ENCODE data around the gene DNAJB1. TPM values are rescaled to one million over a fixed set of nuclear protein-coding genes. Genes with fewer than 3 reads are reported as not detected.
A peak's percentile ranks its signal among the peaks of the same experiment; 100 is the strongest.

Gene DNAJB1
- total and polyA plus RNA-seq, 4 donors = 72.2 to 171 (median 94.5) TPM

GRCh38 chr19:14561847-14562351, 43.7 kb upstream of the DNAJB1 start:
- ATAC-seq (ENCODE audit: insufficient read depth, low FRiP score) = no peak

GRCh38 chr19:14561249-14561648, 43.1 kb upstream of the DNAJB1 start:
- H3K4me3 ChIP-seq = no peak overlapping the region
- ATAC-seq (ENCODE audit: insufficient read depth, low FRiP score) (no peak), DNase-seq (no peak)
- 89 to 91% methylated on average over 8 of the region's 8 CpGs for WGBS, 2 donors
- H3K4me1 ChIP-seq (ENCODE audit: control insufficient read depth in 5 of 5, insufficient read depth in 5 of 5, low read length in 5 of 5) = peaks cover 0 to 18% (median 8%) of the 10 kb centered on the region in 5 donors
- no peak for TF ChIP-seq CTCF (IDR thresholded peaks at IDR 0.05; ENCODE audit: control extremely low read depth, extremely low read depth)
- H3K27ac ChIP-seq (ENCODE audit: low read depth in 1 of 2, low read length in 1 of 2) = peak overlapping the region in 1 of 2 donors; percentile 91
- no peaks in the 10 kb centered on the region for H3K9me3 ChIP-seq (ENCODE audit: control insufficient read depth in 4 of 4, insufficient read depth in 3 of 4, low read length in 3 of 4)
- H3K36me3 ChIP-seq (ENCODE audit: control insufficient read depth in 4 of 4, insufficient read depth in 4 of 4, low read length in 4 of 4) = peaks cover 0 to 27% (median 3%) of the 10 kb centered on the region in 4 donors
- H3K27me3 ChIP-seq (ENCODE audit: control insufficient read depth in 3 of 3, insufficient read depth in 3 of 3, low read length in 2 of 3) = no peaks in the 10 kb centered on the region
- H3K9ac ChIP-seq (ENCODE audit: insufficient read depth in 1 of 2, low read length in 2 of 2) = no peak overlapping the region

More at GRCh38 chr19:14561847-14562351, 43.7 kb upstream of the DNAJB1 start:
- H3K4me3 ChIP-seq = no peak overlapping the region
- peak overlapping the region in 1 of 2 donors; percentile 91 for H3K27ac ChIP-seq (ENCODE audit: low read depth in 1 of 2, low read length in 1 of 2)
- WGBS, 2 donors = 70 to 83% methylated on average over 21 to 22 of the region's 22 CpGs
- H3K4me1 ChIP-seq (ENCODE audit: control insufficient read depth in 5 of 5, insufficient read depth in 5 of 5, low read length in 5 of 5) = peaks cover 0 to 18% (median 8%) of the 10 kb centered on the region in 5 donors
- no peaks in the 10 kb centered on the region for H3K27me3 ChIP-seq (ENCODE audit: control insufficient read depth in 3 of 3, insufficient read depth in 3 of 3, low read length in 2 of 3)
- DNase-seq = no peak
- TF ChIP-seq CTCF (IDR thresholded peaks at IDR 0.05; ENCODE audit: control extremely low read depth, extremely low read depth) = no peak
- H3K9me3 ChIP-seq (ENCODE audit: control insufficient read depth in 4 of 4, insufficient read depth in 3 of 4, low read length in 3 of 4) = no peaks in the 10 kb centered on the region
- no peak overlapping the region for H3K9ac ChIP-seq (ENCODE audit: insufficient read depth in 1 of 2, low read length in 2 of 2)
- peaks cover 0 to 31% (median 3%) of the 10 kb centered on the region in 4 donors for H3K36me3 ChIP-seq (ENCODE audit: control insufficient read depth in 4 of 4, insufficient read depth in 4 of 4, low read length in 4 of 4)

- ATAC-seq (ENCODE audit: insufficient read depth, low FRiP score) (no peak), DNase-seq (no peak)
- Histone ChIP-seq H3K4me1 (ENCODE audit: control insufficient read depth in 5 of 5, insufficient read depth in 5 of 5, low read length in 5 of 5) (peaks cover 0 to 18% (median 8%) of the 10 kb centered on the region in 5 donors), H3K9ac (ENCODE audit: insufficient read depth in 1 of 2, low read length in 2 of 2) (no peak overlapping the region), H3K4me3 (no peak overlapping the region), H3K27me3 (ENCODE audit: control insufficient read depth in 3 of 3, insufficient read depth in 3 of 3, low read length in 2 of 3) (no peaks in the 10 kb centered on the region), H3K9me3 (ENCODE audit: control insufficient read depth in 4 of 4, insufficient read depth in 3 of 4, low read length in 3 of 4) (no peaks in the 10 kb centered on the region), H3K36me3 (ENCODE audit: control insufficient read depth in 4 of 4, insufficient read depth in 4 of 4, low read length in 4 of 4) (peaks cover 0 to 22% (median 3%) of the 10 kb centered on the region in 4 donors), H3K27ac (ENCODE audit: low read depth in 1 of 2, low read length in 1 of 2) (peak overlapping the region in 1 of 2 donors; percentile 91)
- WGBS, 2 donors = 79 to 85% methylated on average over 6 of the region's 6 CpGs
- no peak for TF ChIP-seq CTCF (IDR thresholded peaks at IDR 0.05; ENCODE audit: control extremely low read depth, extremely low read depth)
These were observed 42.5 kb upstream of the DNAJB1 start for GRCh38 chr19:14560776-14561108.

Data from lung (tissue), 12 donors.